DOHH2 (cell line): Measurements from ENCODE around the gene CAPN11.

ENCODE experiments used
- CTCF ChIP-seq: fragments of 200-600 bp; sonication (generic); IDR thresholded peaks from one replicate; pipeline ENCODE4 v1.5.1; 2014; ENCODE audit warnings: antibody characterized with exemption, mild to moderate bottlenecking, low read depth, low read length; ENCODE audit not compliant: poor library complexity, severe bottlenecking
- EZH2phosphoT487 ChIP-seq: fragments of 200-600 bp; sonication (generic); IDR thresholded peaks from 2 replicates; pipeline ENCODE4 v1.6.1; 2017; ENCODE audit warnings: borderline replicate concordance, mild to moderate bottlenecking, antibody characterized with exemption, low read length, moderate library complexity, mixed read lengths

- no peak for TF ChIP-seq CTCF
- TF ChIP-seq EZH2phosphoT487, result no peak
These were observed 74.3 kb downstream of the CAPN11 start for GRCh38 chr6:44232676-44233566.
